ENCODE results near the gene TCF25. TPM values are rescaled to one million over a fixed set of nuclear protein-coding genes. Genes with fewer than 3 reads are reported as not detected.

The TCF25 gene
- total RNA-seq, 1 donor from 2014 or later: 210 TPM

DNA sequence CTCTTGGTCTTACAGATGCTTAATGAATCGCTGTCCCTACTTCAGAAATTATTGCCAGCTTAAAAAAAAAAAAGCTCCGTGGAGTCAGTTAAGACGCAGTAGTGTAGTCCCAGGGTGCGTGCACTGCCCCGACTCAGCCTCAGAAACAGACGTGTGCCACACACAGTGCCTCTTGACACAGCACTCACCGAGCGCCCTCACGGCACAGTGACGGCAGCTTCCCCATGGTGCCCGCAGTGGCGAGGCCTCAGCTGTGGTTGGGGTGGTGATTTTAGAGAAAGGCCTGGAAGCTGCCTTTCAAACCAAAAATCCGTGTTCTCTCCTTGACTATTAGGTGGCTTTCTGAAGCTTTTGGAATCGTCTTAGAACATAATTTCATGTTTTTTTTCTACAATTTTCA is 13.9 kb downstream of the TCF25 start:
- peaks cover 35% of the 10 kb centered on the region for H3K36me3 Mint-ChIP-seq (ENCODE audit: low read depth, unreplicated experiment)
- H3K27ac Mint-ChIP-seq (ENCODE audit: unreplicated experiment): no peak overlapping the region
- no peak for DNase-seq (ENCODE audit: low spot score)
- peaks cover 4% of the 10 kb centered on the region for H3K27me3 Mint-ChIP-seq (ENCODE audit: unreplicated experiment)
- no peaks in the 10 kb centered on the region for H3K4me1 Mint-ChIP-seq (ENCODE audit: unreplicated experiment)
- no peaks in the 10 kb centered on the region for H3K9me3 Mint-ChIP-seq (ENCODE audit: unreplicated experiment)
- TF ChIP-seq, protein P1, sequence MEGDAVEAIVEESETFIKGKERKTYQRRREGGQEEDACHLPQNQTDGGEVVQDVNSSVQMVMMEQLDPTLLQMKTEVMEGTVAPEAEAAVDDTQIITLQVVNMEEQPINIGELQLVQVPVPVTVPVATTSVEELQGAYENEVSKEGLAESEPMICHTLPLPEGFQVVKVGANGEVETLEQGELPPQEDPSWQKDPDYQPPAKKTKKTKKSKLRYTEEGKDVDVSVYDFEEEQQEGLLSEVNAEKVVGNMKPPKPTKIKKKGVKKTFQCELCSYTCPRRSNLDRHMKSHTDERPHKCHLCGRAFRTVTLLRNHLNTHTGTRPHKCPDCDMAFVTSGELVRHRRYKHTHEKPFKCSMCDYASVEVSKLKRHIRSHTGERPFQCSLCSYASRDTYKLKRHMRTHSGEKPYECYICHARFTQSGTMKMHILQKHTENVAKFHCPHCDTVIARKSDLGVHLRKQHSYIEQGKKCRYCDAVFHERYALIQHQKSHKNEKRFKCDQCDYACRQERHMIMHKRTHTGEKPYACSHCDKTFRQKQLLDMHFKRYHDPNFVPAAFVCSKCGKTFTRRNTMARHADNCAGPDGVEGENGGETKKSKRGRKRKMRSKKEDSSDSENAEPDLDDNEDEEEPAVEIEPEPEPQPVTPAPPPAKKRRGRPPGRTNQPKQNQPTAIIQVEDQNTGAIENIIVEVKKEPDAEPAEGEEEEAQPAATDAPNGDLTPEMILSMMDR (IDR thresholded peaks at IDR 0.05; ENCODE audit: unreplicated experiment): no peak
- peak overlapping the region; percentile 32 for H3K4me3 Mint-ChIP-seq (ENCODE audit: unreplicated experiment)

DNA sequence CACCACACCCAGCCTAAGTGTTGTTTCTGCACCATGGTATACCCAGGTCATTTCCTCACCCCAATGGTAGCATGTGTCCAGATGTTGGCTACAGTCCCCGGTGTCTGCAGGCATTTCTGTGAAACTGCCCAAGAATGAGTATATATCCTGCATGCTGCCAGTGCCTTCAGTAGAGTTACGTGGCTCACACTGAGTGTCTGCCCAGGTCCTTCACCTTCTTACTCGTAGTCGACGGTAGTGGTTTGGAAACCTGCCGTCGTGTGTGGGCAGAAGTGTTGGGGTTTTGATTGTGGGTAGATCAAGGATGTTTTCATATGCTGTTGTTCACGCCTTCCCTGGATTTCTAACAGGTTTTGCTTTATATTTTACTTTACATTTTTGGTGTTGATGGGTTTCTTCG is 16.8 kb downstream of the TCF25 start:
- no peaks in the 10 kb centered on the region for H3K9me3 Mint-ChIP-seq (ENCODE audit: unreplicated experiment)
- peaks cover 5% of the 10 kb centered on the region for H3K27me3 Mint-ChIP-seq (ENCODE audit: unreplicated experiment)
- TF ChIP-seq, protein P1 (IDR thresholded peaks at IDR 0.05; ENCODE audit: unreplicated experiment): no peak
- peak overlapping the region; percentile 31 for H3K27ac Mint-ChIP-seq (ENCODE audit: unreplicated experiment)
- no peaks in the 10 kb centered on the region for H3K4me1 Mint-ChIP-seq (ENCODE audit: unreplicated experiment)
- H3K36me3 Mint-ChIP-seq (ENCODE audit: low read depth, unreplicated experiment): peaks cover 21% of the 10 kb centered on the region
- no peak overlapping the region for H3K4me3 Mint-ChIP-seq (ENCODE audit: unreplicated experiment)
- no peak for DNase-seq (ENCODE audit: low spot score)

DNA sequence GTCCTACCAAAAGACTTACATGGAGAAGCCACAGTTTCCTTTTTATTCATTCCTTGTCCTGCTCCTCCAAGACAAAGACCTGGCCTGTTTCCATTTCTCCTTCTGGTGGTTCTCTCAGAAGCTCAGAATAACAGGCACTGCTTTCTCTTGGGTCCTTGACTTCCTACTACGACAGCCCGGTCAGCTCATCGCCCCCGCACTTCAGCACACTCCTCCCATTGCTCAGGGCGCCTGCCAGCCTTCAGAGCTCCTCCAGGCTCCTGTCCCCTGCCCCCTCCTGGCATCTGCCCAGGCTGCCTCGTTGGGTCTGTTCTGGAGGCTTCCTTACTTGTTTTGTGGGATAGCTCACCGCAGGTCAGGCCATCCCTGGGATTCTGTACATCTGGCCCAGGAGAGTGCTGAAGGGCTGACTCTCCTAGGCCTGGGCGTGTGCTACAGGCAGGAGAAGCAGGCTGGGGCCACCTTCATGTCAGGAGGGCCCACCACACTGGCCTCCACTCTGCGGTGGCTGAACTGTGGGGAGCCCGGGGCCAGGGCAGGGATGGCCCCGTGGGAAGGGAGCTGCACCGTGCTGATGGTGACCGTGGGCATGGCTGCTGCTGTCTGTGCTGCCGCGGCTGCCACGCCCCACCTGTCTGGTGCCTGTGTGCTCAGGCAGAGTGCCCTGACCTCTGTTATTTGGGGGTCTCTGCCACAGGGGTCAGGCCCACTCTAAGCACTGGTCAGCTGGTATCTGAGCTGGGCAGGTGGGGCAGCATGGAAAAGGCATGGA is 17.7 kb downstream of the TCF25 start:
- Mint-ChIP-seq H3K4me1 (ENCODE audit: unreplicated experiment) (no peaks in the 10 kb centered on the region), H3K36me3 (ENCODE audit: low read depth, unreplicated experiment) (peaks cover 20% of the 10 kb centered on the region), H3K9me3 (ENCODE audit: unreplicated experiment) (no peaks in the 10 kb centered on the region), H3K27ac (ENCODE audit: unreplicated experiment) (no peak overlapping the region), H3K27me3 (ENCODE audit: unreplicated experiment) (peaks cover 5% of the 10 kb centered on the region), H3K4me3 (ENCODE audit: unreplicated experiment) (no peak overlapping the region)
- DNase-seq (ENCODE audit: low spot score): no peak
- TF ChIP-seq, protein P1 (IDR thresholded peaks at IDR 0.05; ENCODE audit: unreplicated experiment): no peak

DNA sequence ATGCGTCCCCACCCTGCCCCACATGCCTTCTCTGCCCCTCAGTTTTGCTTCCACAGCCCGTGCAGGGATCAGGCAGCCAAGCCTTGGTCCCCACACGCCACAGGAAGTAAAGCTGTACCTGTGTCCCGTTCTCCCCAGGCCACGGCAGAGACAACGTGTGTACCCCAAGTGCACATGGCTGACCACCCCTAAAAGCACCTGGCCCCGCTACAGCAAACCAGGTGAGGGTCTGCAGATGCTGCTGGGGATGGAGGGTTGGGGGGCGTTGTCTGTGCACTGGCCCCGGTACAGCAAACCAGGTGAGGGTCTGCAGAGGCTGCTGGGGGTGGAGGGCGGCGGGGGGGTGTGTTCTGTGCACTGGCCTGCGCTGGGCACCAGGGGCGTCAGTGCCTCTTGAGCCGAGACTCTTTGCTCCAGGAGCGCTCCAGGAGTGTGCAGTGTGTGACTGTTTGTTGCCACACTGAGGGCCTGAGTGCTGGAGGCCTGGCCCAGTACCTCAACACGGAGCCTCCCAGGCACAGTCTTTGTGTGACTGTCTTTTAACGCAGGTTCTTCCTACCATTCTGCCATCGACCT is 18.8 kb downstream of the TCF25 start:
- H3K27me3 Mint-ChIP-seq (ENCODE audit: unreplicated experiment): peaks cover 6% of the 10 kb centered on the region
- TF ChIP-seq, protein P1 (IDR thresholded peaks at IDR 0.05; ENCODE audit: unreplicated experiment): no peak
- H3K36me3 Mint-ChIP-seq (ENCODE audit: low read depth, unreplicated experiment): peaks cover 20% of the 10 kb centered on the region
- H3K4me3 Mint-ChIP-seq (ENCODE audit: unreplicated experiment): no peak overlapping the region
- H3K27ac Mint-ChIP-seq (ENCODE audit: unreplicated experiment): no peak overlapping the region
- DNase-seq (ENCODE audit: low spot score): no peak
- no peaks in the 10 kb centered on the region for H3K9me3 Mint-ChIP-seq (ENCODE audit: unreplicated experiment)
- H3K4me1 Mint-ChIP-seq (ENCODE audit: unreplicated experiment): no peaks in the 10 kb centered on the region

DNA sequence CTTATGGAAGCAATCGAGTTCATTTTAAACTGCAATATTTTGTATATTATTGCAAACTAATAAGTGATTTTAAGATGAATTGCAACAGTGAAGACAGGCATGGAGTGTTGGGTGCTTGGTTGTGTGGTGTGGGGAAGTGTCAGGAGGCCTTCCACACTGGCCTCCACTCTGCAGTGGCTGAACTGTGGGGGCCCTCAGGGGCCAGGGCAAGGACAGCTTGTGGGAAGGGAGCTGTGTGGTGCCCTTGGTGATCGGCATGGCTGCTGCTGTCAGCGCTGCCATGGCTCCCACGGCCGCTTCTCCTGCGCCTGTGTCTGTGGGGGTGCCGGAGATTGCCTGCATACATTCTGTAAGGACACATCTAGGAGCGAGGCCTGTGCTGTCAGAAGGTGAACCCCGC is 19.2 kb downstream of the TCF25 start:
- Mint-ChIP-seq H3K36me3 (ENCODE audit: low read depth, unreplicated experiment) (peaks cover 20% of the 10 kb centered on the region), H3K4me3 (ENCODE audit: unreplicated experiment) (no peak overlapping the region), H3K9me3 (ENCODE audit: unreplicated experiment) (no peaks in the 10 kb centered on the region), H3K4me1 (ENCODE audit: unreplicated experiment) (no peaks in the 10 kb centered on the region), H3K27ac (ENCODE audit: unreplicated experiment) (no peak overlapping the region), H3K27me3 (ENCODE audit: unreplicated experiment) (peaks cover 10% of the 10 kb centered on the region)
- DNase-seq (ENCODE audit: low spot score): no peak
- TF ChIP-seq, protein P1 (IDR thresholded peaks at IDR 0.05; ENCODE audit: unreplicated experiment): no peak
